ENCODE measurements around the gene KRTAP5-4. TPM values are rescaled to one million over a fixed set of nuclear protein-coding genes. Genes with fewer than 3 reads are reported as not detected.

KRTAP5-4 gene
- total RNA-seq, 4 donors from 2014 or later = not detected

- peaks cover 0 to 72% (median 0%) of the 10 kb centered on the region in 4 donors for H3K27me3 ChIP-seq
- no peak overlapping the region for H3K27ac ChIP-seq
- H3K36me3 ChIP-seq = no peaks in the 10 kb centered on the region
- no peak for DNase-seq
- 90 to 91% methylated on average over 3 to 5 of the region's 20 CpGs for WGBS, 2 donors
- TF ChIP-seq POLR2A (IDR thresholded peaks at IDR 0.05) = no peak
- TF ChIP-seq CTCF (IDR thresholded peaks at IDR 0.05) = no peak
- H3K4me3 ChIP-seq = no peak overlapping the region
- intact Hi-C loops (cut with DNase I) = no loop called here
- peaks cover 0 to 13% (median 0%) of the 10 kb centered on the region in 3 donors for H3K4me1 ChIP-seq
- H3K9me3 ChIP-seq = no peaks in the 10 kb centered on the region
Observed at GRCh38 chr11:1643146-1643690, 21.3 kb upstream of the KRTAP5-4 start.

GRCh38 chr11:1642288-1643145 is 20.6 kb upstream of the KRTAP5-4 start:
- DNase-seq = no peak
- no peak for TF ChIP-seq CTCF (IDR thresholded peaks at IDR 0.05)
- TF ChIP-seq POLR2A (IDR thresholded peaks at IDR 0.05) = no peak
- intact Hi-C loops (cut with DNase I) = no loop called here
- Histone ChIP-seq H3K27me3 (peaks cover 0 to 77% (median 0%) of the 10 kb centered on the region in 4 donors), H3K4me1 (peaks cover 0 to 13% (median 0%) of the 10 kb centered on the region in 3 donors), H3K36me3 (no peaks in the 10 kb centered on the region), H3K27ac (no peak overlapping the region), H3K4me3 (no peak overlapping the region), H3K9me3 (no peaks in the 10 kb centered on the region)
- 73% methylated on average over 11 of the region's 29 CpGs; no CpG with 5 or more reads in 1 of the 2 donors for WGBS, 2 donors

GRCh38 chr11:1641096-1641495 is 19.2 kb upstream of the KRTAP5-4 start:
- no peak for DNase-seq
- 73 to 100% methylated on average over 2 to 6 of the region's 15 CpGs for whole genome bisulfite sequencing, 2 donors
- Histone ChIP-seq H3K36me3 (no peaks in the 10 kb centered on the region), H3K27ac (no peak overlapping the region), H3K4me1 (peaks cover 0 to 13% (median 0%) of the 10 kb centered on the region in 3 donors), H3K4me3 (no peak overlapping the region), H3K9me3 (no peaks in the 10 kb centered on the region), H3K27me3 (peaks cover 0 to 82% (median 0%) of the 10 kb centered on the region in 4 donors)
- intact Hi-C loops (cut with DNase I) = no loop called here
- TF ChIP-seq CTCF (IDR thresholded peaks at IDR 0.05) (no peak), POLR2A (IDR thresholded peaks at IDR 0.05) (no peak)

- Histone ChIP-seq H3K4me3 (no peak overlapping the region), H3K27me3 (peaks cover 0 to 85% (median 0%) of the 10 kb centered on the region in 4 donors), H3K36me3 (no peaks in the 10 kb centered on the region), H3K4me1 (peaks cover 0 to 13% (median 0%) of the 10 kb centered on the region in 3 donors), H3K27ac (no peak overlapping the region), H3K9me3 (no peaks in the 10 kb centered on the region)
- 56 to 67% methylated on average over 18 to 21 of the region's 32 CpGs for WGBS, 2 donors
- DNase-seq = no peak
- intact Hi-C loops (cut with DNase I) = no loop called here
- TF ChIP-seq CTCF (IDR thresholded peaks at IDR 0.05) = peak; percentile 29 to 76 (median 66)
- no peak for TF ChIP-seq POLR2A (IDR thresholded peaks at IDR 0.05)
Observed at GRCh38 chr11:1640076-1640946, 18.4 kb upstream of the KRTAP5-4 start.

Measured in esophagus squamous epithelium (tissue), 5 donors.